Posterior cingulate gyrus (tissue), 11 donors: ENCODE data around the gene MCM9.
A peak's percentile ranks its signal among the peaks of the same experiment; 100 is the strongest.
"Not testable (repeated sequence)": the region's sequence is repeated elsewhere in the genome, so short reads cannot be mapped to it uniquely, and the experiment has no call there.

Experiments used
- DNase-seq, 10 donors: peaks; one replicate each; pipeline versions ENCODE4 v3.0.0 to v3.0.0-alpha.2; 2020 to 2021; ENCODE audit warnings: mixed read lengths in 3 of 10
- intact Hi-C: fragments of 100-400 bp; cut with DNase I; formaldehyde crosslinking; loops from one replicate; pipeline ENCODE4 v1.15.1; 2023

MCM9 gene

GRCh38 chr6:118869350-118869749, 65.6 kb downstream of the MCM9 start:
- intact Hi-C loops: no loop called here
- no peak for DNase-seq

DNA sequence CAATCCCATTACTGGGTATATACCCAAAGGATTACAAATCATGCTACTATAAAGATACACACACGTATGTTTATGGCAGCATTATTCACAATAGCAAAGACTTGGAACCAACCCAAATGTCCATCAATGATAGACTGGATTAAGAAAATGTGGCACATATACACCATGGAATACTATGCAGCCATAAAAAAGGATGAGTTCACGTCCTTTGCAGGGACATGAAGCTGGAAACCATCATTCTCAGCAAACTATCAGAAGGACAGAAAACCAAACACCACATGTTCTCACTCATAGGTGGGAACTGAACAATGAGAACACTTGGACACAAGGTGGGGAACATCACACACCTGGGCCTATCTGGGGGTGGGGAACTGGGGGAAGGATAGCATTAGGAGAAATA, 66.1 kb downstream of the MCM9 start:
- DNase-seq, intact Hi-C loops: not testable (repeated sequence)

GRCh38 chr6:118867181-118867580, 67.8 kb downstream of the MCM9 start:
- intact Hi-C loops: no loop called here

DNA sequence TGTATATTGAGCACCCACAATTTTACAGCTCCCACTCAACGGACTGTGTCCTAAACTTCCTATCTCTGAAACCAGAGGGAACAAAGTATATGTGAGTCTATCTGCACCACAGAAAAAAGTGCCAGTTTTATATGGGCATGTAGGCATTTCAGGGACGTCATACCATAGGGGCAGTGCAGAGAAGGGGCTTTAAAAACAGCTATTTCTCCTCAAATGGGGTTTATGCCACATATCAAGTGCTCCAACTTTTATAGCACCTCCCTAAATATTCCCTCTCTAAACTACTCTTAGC, 69.9 kb downstream of the MCM9 start:
- DNase-seq: no peak
- intact Hi-C loops: no loop called here

More at GRCh38 chr6:118867181-118867580, 67.8 kb downstream of the MCM9 start:
- DNase-seq: no peak

DNA sequence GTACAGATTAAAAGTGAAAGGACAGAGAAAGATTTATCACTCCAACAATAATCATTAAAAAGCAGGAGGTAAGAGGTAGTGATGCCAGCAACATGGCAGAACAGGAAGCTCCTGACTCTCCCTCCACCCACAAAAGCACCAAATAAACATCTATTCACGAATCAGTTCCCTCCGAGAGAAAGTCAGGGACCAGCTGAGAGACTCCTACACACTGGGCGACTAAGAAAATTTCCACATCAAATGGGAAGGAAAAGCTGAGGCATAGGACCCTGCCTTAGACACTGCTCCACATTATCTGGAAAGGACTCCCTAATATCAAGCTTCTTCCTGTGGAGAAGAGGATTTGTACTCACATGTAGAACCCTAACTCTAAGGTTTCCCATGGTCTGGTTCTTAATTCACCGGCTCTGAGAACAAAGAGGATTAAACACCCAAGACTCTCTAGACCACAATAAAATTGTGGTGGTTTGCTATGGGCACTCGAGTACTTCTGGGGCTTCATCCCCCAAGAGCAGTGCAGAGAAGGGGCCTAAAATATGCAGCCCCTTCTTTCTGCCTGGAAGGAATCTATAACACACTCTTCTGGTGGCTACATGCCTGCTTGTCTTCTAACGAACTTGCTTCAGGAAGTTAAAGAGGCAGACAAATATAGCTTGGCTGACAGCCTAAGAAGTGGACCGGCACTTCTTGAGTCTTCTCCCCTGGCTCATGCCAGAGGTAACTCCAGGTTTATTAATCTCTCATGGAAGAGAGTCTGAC, 70.4 kb downstream of the MCM9 start:
- no peak for DNase-seq
- intact Hi-C loops: no loop called here

- no peak for DNase-seq
- intact Hi-C loops: no loop called here
Measured at GRCh38 chr6:118862443-118862842, 72.5 kb downstream of the MCM9 start.

GRCh38 chr6:118860880-118861279, 74.1 kb downstream of the MCM9 start:
- peak in 1 of 10 donors; percentile 78 for DNase-seq
- intact Hi-C loops: no loop called here

DNA sequence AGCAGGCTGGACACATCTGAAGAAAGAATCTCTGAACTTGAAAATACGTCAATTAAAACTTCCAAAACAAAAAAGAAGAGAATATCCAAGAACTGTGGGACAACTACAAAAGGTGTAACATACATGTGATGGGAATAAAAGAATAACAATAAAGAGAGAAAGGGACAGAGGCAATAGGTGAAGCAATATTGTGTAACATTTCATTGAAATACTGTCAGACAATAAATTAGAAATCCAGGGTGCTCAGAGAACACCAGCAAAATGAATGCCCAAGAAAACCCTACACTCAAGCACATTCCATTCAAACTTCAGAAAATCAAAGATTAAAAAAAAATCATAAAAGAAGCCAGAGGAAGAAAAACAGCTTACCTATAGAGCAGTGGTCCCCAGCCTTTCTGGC, 74.6 kb downstream of the MCM9 start:
- intact Hi-C loops: no loop called here
- no peak for DNase-seq

GRCh38 chr6:118859517-118860064, 75.4 kb downstream of the MCM9 start:
- DNase-seq: no peak
- intact Hi-C loops: no loop called here

GRCh38 chr6:118856301-118856700, 78.7 kb downstream of the MCM9 start:
- intact Hi-C loops: no loop called here
- no peak for DNase-seq

- intact Hi-C loops: no loop called here
- no peak for DNase-seq
Measured at GRCh38 chr6:118853408-118853807, 81.6 kb downstream of the MCM9 start.

DNA sequence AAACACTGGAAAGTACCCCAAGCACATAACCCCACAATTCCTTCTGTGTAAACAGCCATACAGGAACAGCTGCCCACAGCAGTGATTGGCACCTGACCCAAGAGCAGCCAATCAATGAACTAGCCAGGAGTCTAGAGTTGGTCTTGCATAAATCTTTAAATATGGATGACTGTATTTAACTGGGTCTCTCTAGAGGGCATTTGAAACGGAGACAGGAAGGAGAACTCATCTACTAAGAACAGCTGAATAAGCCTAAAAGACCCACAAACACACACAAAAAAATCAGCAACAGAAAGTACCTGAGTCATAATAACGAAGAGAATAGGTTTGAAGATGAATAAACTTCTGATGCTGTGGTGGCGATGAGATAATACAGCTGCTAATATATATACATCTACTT, 90.0 kb downstream of the MCM9 start:
- intact Hi-C loops: no loop called here
- no peak for DNase-seq

DNA sequence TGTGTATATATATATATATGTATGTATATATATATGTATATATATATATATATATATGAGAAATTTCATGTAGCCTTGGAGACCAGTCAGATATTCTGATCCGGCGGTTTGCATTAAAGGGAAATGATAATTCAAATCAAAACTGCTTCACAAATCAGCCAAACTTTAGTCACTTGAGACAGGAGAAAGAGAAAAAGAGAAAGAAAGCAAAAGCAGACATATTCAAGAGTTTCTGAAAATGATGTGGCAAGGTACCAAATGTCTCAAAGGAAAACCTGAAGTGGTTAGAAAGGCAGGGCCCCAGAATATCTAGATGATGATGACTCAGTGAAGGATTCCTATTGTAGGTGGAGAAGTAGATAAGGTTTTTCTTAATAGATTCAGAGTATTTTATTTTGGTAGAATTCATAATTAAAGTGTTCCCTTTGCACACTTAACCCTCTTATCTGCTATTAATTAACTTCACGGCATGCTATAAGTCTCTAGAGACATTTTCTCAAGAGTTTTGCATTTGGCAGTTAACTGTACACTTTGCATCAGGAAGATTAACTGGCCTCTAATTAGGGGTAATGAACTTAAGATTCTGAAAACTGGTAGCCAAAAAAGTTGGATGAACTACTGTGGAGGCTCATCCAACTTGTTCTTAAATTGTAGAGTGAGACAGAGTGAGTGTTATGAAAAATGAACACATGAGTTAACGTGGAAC, 91.1 kb downstream of the MCM9 start:
- no peak for DNase-seq
- intact Hi-C loops: no loop called here

DNA sequence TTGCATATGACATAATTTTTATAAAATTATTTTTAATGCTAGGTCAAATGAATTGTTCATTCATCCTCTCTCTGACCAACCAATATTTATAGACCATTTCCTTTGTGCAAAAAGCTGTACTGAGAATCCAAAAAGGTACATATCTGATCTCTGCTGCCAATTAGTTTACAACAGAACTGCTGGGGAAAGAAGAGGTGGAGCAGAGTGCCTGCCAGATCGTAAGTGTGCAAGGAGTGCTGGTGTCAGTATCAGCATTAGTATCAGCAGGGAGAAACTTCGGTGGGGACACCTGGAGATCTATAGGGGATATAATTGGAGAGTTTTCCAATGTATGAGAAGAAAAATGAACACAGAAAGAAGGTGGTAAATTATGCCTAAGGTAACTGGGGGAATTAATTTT, 104.3 kb downstream of the MCM9 start:
- intact Hi-C loops: no loop called here
- no peak for DNase-seq

DNA sequence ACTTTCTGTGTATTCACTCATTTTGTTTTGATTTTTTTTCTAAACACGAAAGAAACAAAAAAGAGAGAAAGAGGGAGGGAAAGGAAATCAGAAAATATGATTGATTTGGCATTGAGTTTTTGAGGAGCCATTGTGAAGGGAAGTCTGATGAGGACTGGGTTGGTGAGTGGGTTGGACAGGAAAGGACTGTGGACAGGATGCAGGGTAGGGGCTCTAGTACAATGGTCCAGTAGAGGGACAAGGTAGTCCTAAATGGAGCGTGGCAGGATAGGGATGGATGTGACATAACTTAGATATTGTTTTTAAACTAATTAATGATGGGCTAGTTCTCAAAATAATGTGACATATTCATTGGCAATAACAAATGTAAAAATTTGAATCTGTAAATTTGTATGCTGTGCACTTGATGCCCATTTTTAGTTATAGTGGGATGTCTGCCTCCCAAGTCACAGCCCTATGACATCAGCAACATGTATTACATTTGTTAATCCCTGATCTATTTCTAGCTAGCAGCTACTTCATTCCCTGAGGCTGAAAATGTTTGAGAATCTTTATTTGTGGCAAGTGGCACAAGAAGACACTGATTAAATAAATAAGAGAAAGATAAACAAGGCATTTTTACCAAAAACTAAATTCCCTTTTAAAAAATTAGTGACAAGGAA, 105.0 kb downstream of the MCM9 start:
- DNase-seq: no peak
- intact Hi-C loops: no loop called here

DNA sequence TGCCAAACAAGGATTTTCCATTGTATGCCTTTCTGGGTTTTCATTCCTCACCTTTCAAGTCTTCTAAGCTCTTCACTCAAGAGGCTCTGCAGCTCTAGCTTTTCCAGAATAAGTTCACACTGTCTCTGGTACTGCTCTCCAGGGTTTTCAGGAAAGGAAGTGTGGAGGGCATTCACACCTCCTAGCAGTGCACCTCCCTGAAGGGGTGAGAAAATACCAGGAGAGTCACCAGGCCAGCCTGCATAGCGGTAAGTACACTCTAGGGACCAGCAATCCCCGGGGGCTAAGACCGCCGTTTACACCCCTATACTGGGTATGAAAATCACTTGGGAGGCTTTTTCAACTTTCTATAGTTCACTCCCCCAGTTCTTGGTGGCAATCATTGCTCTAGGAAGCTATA, 108.9 kb downstream of the MCM9 start:
- intact Hi-C loops: no loop called here

GRCh38 chr6:118825661-118826060, 109.3 kb downstream of the MCM9 start:
- no peak for DNase-seq
- intact Hi-C loops: no loop called here

More for the DNA sequence above, 108.9 kb downstream of the MCM9 start:
- DNase-seq: no peak

GRCh38 chr6:118815495-118815894, 119.5 kb downstream of the MCM9 start:
- intact Hi-C loops: no loop called here
- DNase-seq: no peak

GRCh38 chr6:118813775-118814174, 121.2 kb downstream of the MCM9 start:
- intact Hi-C loops: no loop called here
- no peak for DNase-seq

DNA sequence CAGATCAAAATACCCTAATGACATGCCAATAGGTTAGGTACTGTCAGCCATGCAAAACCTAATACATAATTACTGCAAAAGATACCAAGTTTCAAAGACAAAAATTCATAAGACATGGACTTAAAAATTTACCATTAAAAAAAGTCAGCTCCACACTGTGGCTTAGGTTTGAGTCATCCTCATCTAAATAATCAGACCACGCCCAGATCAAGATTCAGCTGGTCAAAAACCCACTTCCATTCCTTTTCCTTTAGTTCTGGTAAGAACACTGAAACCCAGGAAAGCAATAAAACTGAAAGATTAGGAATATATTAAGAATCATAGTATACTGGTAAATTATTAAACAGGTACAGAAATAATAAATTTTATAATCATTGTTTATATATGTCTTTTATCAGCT, 122.0 kb downstream of the MCM9 start:
- intact Hi-C loops: no loop called here
- no peak for DNase-seq

DNA sequence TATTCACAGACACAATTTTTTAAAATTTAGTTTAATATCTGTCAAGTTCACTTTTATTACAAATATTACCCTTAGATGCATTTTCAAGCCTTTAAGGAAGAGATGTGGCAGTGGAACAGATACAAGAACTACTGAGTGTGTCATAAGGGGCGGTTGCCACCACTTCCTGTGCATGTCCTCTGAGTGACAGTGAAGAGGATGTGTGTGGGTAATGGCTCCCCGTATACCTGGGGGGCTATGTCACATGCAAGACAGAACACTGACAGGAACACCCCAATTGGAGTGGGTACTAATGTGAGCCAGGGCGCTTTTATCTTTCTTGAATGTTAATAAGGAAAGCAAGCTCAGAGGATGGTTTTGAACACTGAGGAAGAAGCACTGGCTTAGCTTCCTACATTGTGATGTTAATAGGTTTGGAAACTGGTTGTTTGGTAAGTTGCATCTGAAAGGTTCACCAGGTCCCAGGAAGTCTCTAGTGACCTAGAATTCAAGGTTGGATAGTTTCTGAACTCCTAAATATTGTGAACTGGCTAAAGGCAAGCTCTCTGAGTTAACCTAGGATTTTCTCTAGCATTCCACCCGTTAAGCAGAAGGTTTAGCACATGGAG, 124.4 kb downstream of the MCM9 start:
- DNase-seq: no peak
- intact Hi-C loops: no loop called here
